Renal cortex interstitium (tissue), 11 donors: ENCODE measurements around the gene MBOAT1. TPM values are rescaled to one million over a fixed set of nuclear protein-coding genes. Genes with fewer than 3 reads are reported as not detected.
A peak's percentile ranks its signal among the peaks of the same experiment; 100 is the strongest.
"Not testable (repeated sequence)": the region's sequence is repeated elsewhere in the genome, so short reads cannot be mapped to it uniquely, and the experiment has no call there.

Source experiments
- DNase-seq, 11 donors: peaks; one replicate each; pipeline ENCODE4 v3.0.0-alpha.2; 2013; ENCODE audit warnings: low read depth in 9 of 11, low spot score in 4 of 11; ENCODE audit errors: extremely low read depth in 1 of 11
- polyA plus RNA-seq, 3 donors: library from polyadenylated mRNA; unstranded; fragments of 120-200 nt; gene quantifications; one replicate each; pipeline ENCODE4 v1.2.1, GENCODE V29; 2013; ENCODE audit not compliant: insufficient read length in 3 of 3

MBOAT1 gene
- polyA plus RNA-seq, 3 donors, result 21.6 to 29.6 (median 25.0) TPM

GRCh38 chr6:20159098-20159497, 53.2 kb downstream of the MBOAT1 start:
- DNase-seq, result no peak

GRCh38 chr6:20158676-20159075, 53.6 kb downstream of the MBOAT1 start:
- DNase-seq, result no peak

- no peak for DNase-seq
These were observed 55.4 kb downstream of the MBOAT1 start for GRCh38 chr6:20156824-20157223.

- no peak for DNase-seq
These were observed 57.5 kb downstream of the MBOAT1 start for GRCh38 chr6:20154753-20155152.

GRCh38 chr6:20153194-20153593, 59.1 kb downstream of the MBOAT1 start:
- DNase-seq, result no peak

GRCh38 chr6:20148433-20148832, 63.8 kb downstream of the MBOAT1 start:
- no peak for DNase-seq

- DNase-seq, result no peak
These were observed 64.8 kb downstream of the MBOAT1 start for GRCh38 chr6:20147469-20147868.

GRCh38 chr6:20146831-20147230, 65.4 kb downstream of the MBOAT1 start:
- DNase-seq, result not testable (repeated sequence)

GRCh38 chr6:20146291-20146690, 66.0 kb downstream of the MBOAT1 start:
- DNase-seq, result no peak

GRCh38 chr6:20142866-20143265, 69.4 kb downstream of the MBOAT1 start:
- DNase-seq, result no peak

GRCh38 chr6:20141931-20142330, 70.3 kb downstream of the MBOAT1 start:
- no peak for DNase-seq

GRCh38 chr6:20139127-20139963, 72.9 kb downstream of the MBOAT1 start:
- not testable (repeated sequence) for DNase-seq

- DNase-seq, result no peak
These were observed 74.4 kb downstream of the MBOAT1 start for GRCh38 chr6:20137837-20138236.

GRCh38 chr6:20137240-20137639, 75.0 kb downstream of the MBOAT1 start:
- DNase-seq, result no peak

GRCh38 chr6:20135677-20136268, 76.5 kb downstream of the MBOAT1 start:
- DNase-seq, result no peak

- DNase-seq, result no peak
These were observed 77.7 kb downstream of the MBOAT1 start for GRCh38 chr6:20134613-20135012.

GRCh38 chr6:20129290-20130088, 82.8 kb downstream of the MBOAT1 start:
- peak in 1 of 11 donors; percentile 43 for DNase-seq

- DNase-seq, result no peak
These were observed 84.3 kb downstream of the MBOAT1 start for GRCh38 chr6:20128018-20128417.

GRCh38 chr6:20126789-20127653, 85.2 kb downstream of the MBOAT1 start:
- peak in 5 of 11 donors; percentile 46 to 64 (median 49) for DNase-seq
